Fibroblast of lung (primary cell): ENCODE results near the gene IGF2BP2.

Experiments
- CTCF ChIP-seq, 2 donors: IDR thresholded peaks in 1 of 2; conservative IDR thresholded peaks in 1 of 2; 1 replicate in 1 of 2; 2 replicates in 1 of 2; pipeline ENCODE4 v1.5.1; 2011 to 2012; ENCODE audit warnings: low read length in 2 of 2, control low read depth in 1 of 2, inconsistent platforms in 1 of 2, low read depth in 1 of 2, mild to moderate bottlenecking in 1 of 2
- EZH2 ChIP-seq: IDR thresholded peaks from 2 replicates; pipeline ENCODE4 v1.5.1; 2012; ENCODE audit warnings: low read length, control low read depth, mild to moderate bottlenecking; ENCODE audit errors: missing control alignments

- no peak for TF ChIP-seq CTCF (conservative IDR thresholded peaks at IDR 0.05 in 1 of 2, IDR thresholded peaks at IDR 0.05 in 1 of 2; ENCODE audit: low read depth in 1 of 2, low read length in 2 of 2)
- TF ChIP-seq EZH2 = no peak
These were observed 84.7 kb downstream of the IGF2BP2 start for GRCh38 chr3:185740133-185740532.
